ENCODE measurements around the gene PIKFYVE.

Gene PIKFYVE

GRCh38 chr2:208234786-208235185 is 31.3 kb upstream of the PIKFYVE start:
- no peak for TF ChIP-seq CTCF (IDR thresholded peaks at IDR 0.05; ENCODE audit: low read depth, low read length)
- no peak overlapping the region for H3K4me3 ChIP-seq (ENCODE audit: low read depth, low read length)

- TF ChIP-seq CTCF (IDR thresholded peaks at IDR 0.05; ENCODE audit: low read depth, low read length): no peak
Measured at GRCh38 chr2:208235860-208236259, 30.2 kb upstream of the PIKFYVE start.

GRCh38 chr2:208239770-208240493 is 26.1 kb upstream of the PIKFYVE start:
- TF ChIP-seq CTCF (IDR thresholded peaks at IDR 0.05; ENCODE audit: low read depth, low read length): no peak

More at GRCh38 chr2:208235860-208236259, 30.2 kb upstream of the PIKFYVE start:
- H3K4me3 ChIP-seq (ENCODE audit: low read depth, low read length): no peak overlapping the region

GRCh38 chr2:208240619-208241209 is 25.3 kb upstream of the PIKFYVE start:
- H3K4me3 ChIP-seq (ENCODE audit: low read depth, low read length): no peak overlapping the region
- no peak for TF ChIP-seq CTCF (IDR thresholded peaks at IDR 0.05; ENCODE audit: low read depth, low read length)

More at GRCh38 chr2:208239770-208240493, 26.1 kb upstream of the PIKFYVE start:
- no peak overlapping the region for H3K4me3 ChIP-seq (ENCODE audit: low read depth, low read length)

- H3K4me3 ChIP-seq (ENCODE audit: low read depth, low read length): no peak overlapping the region
- no peak for TF ChIP-seq CTCF (IDR thresholded peaks at IDR 0.05; ENCODE audit: low read depth, low read length)
Measured at GRCh38 chr2:208244422-208244821, 21.6 kb upstream of the PIKFYVE start.

- no peak overlapping the region for H3K4me3 ChIP-seq (ENCODE audit: low read depth, low read length)
Measured at GRCh38 chr2:208245746-208246145, 20.3 kb upstream of the PIKFYVE start.

More at GRCh38 chr2:208245746-208246145, 20.3 kb upstream of the PIKFYVE start:
- no peak for TF ChIP-seq CTCF (IDR thresholded peaks at IDR 0.05; ENCODE audit: low read depth, low read length)

All from WI38 (cell line).